Mucosa of descending colon (tissue), 3 donors: ENCODE results near the gene GNB1L. TPM values are rescaled to one million over a fixed set of nuclear protein-coding genes. Genes with fewer than 3 reads are reported as not detected.
A peak's percentile ranks its signal among the peaks of the same experiment; 100 is the strongest.

Experiments used
- ATAC-seq: fragments of 200-7000 bp; cut with Tn5 transposase; one replicate; pipeline ENCODE4 v1.9.1; 2020; ENCODE audit warnings: mild to moderate bottlenecking, moderate library complexity
- DNase-seq, 3 donors: peaks; one replicate each; pipeline ENCODE4 v3.0.0-alpha.2; 2020
- H3K36me3 ChIP-seq: fragments of 200-600 bp; one replicate; pipeline ENCODE4 v1.8.0; 2021; ENCODE audit warnings: low read depth, mild to moderate bottlenecking
- H3K4me1 ChIP-seq: fragments of 200-600 bp; one replicate; pipeline ENCODE4 v1.8.0; 2021; ENCODE audit warnings: low read depth, mild to moderate bottlenecking
- H3K4me3 ChIP-seq: fragments of 200-600 bp; one replicate; pipeline ENCODE4 v1.8.0; 2021; ENCODE audit warnings: mild to moderate bottlenecking
- H3K9me3 ChIP-seq: fragments of 200-600 bp; one replicate; pipeline ENCODE4 v1.8.0; 2021; ENCODE audit warnings: mild to moderate bottlenecking
- intact Hi-C, 2 donors: fragments of 100-400 bp; cut with DNase I in 1 of 2; cut with micrococcal nuclease in 1 of 2; formaldehyde crosslinking; loops; one replicate each; pipeline versions ENCODE4 v1.11.0 to v1.11.1; 2022; cut with DNase I, micrococcal nuclease
- total RNA-seq, 3 donors: library from RNA; stranded (reverse); fragmentation: NEBNext Ultra II Directional in 2 of 3; extraction: Animal tissue kit (Norgen Biotek cat#: 25700) in 2 of 3; gene quantifications; one replicate each; pipeline versions ENCODE4 v1.2.1 to v1.2.4, GENCODE V29; 2021 to 2023
- TF ChIP-seq, protein P1 (sequence below): fragments of 200-600 bp; IDR thresholded peaks from one replicate; pipeline ENCODE4 v1.8.0; 2022; ENCODE audit warnings: antibody characterized with exemption, mild to moderate bottlenecking
- donor health status: DM: no; HTN: no; CAD: no; lungs with moderate emphysema.
- donor health status: DM: no; HTN: no; CAD: no.
- donor health status: DM: no; HTN: yes; CAD: no.

GNB1L gene
- total RNA-seq, 3 donors from 2014 or later = 2.7 to 4.7 (median 3.4) TPM

DNA sequence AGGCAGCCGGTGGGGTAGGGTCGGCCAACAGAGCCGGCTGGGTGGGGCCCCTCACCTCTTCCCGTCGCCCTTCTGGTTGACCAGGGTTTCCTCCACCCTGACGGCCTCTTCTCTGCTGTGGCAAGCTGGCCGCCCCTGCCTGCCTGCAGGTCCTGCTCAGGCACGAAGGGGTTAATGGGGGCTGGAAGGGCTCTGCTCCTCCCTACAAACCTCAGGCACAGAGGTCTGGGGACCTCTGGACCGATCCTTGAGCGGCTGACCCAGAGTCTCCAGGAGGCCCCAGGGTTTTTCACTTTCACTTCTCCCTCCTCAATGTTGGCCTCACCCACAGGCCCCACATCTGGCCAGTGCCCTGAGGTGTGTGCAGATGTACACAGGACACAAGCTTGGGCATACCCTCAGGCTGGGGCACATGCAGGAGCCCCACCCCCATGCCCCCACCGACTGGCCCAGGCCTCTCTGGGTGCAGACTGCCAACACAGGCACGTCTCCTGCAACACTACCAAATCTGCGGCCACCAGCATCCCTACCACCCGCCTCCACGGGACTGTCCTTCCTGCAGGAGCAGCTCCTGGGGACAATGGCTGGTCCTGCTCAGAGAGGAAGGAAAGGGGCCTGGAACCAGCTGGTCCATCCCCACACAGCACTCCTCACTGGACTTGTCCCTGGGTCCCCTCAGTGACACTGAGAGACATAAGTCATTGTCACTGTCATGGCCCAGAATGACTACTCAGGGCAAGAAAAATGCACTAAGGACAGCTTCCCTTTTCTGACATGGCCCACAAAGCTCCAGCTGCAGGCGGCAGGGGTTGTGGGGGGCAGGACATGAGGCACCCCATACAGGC, 97.3 kb downstream of the GNB1L start:
- Histone ChIP-seq H3K4me3 (no peak overlapping the region), H3K9me3 (no peaks in the 10 kb centered on the region), H3K36me3 (no peaks in the 10 kb centered on the region), H3K4me1 (peaks cover 7% of the 10 kb centered on the region)
- intact Hi-C loops = no loop called here
- peak; percentile 45 for ATAC-seq
- DNase-seq = peak in 1 of 3 donors; percentile 14
- TF ChIP-seq, protein P1, sequence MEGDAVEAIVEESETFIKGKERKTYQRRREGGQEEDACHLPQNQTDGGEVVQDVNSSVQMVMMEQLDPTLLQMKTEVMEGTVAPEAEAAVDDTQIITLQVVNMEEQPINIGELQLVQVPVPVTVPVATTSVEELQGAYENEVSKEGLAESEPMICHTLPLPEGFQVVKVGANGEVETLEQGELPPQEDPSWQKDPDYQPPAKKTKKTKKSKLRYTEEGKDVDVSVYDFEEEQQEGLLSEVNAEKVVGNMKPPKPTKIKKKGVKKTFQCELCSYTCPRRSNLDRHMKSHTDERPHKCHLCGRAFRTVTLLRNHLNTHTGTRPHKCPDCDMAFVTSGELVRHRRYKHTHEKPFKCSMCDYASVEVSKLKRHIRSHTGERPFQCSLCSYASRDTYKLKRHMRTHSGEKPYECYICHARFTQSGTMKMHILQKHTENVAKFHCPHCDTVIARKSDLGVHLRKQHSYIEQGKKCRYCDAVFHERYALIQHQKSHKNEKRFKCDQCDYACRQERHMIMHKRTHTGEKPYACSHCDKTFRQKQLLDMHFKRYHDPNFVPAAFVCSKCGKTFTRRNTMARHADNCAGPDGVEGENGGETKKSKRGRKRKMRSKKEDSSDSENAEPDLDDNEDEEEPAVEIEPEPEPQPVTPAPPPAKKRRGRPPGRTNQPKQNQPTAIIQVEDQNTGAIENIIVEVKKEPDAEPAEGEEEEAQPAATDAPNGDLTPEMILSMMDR = no peak

DNA sequence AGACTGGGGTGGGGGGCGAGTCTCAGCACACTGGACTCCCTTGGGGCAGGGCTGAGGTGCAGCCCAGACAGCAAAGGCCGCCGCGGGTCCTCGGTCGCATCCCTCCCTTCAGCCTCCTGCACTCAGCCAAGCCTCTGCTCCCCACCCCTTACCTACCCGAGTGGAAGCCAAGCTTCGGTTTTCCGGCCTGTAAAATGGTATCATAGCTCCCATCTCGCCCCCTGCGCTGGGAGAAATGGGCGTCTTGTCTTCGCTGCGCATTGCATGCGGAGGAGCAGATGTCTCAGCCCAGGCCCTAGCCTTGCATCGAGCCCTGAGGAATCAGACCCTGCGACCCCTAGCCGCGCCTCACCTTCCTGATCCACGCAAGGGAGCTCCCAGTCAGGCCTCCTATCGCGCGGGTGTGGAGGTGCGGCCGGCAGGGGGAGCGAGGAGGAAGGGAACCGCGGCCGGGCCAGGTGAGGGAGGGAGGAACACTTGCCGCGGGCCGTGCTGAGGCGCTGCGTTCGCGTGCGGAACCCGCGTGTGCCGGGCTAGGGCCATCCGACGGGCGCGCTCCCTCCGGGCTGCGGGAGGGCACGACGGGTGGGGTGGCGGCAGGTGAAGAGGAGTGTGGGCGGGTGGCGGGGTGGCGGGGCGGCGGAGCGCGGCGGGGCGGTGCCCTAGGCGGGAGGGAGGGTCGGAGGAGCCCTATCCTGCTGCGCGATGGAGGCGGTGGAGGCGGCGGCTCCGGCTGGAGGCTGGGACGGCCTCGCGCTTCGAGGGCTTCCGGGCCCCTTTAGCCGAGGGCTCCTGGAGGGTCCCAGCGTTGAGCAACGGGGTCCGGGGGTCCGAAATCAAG, 98.2 kb downstream of the GNB1L start:
- intact Hi-C loops = no loop called here
- DNase-seq = peak in 2 of 3 donors; percentile 62 to 78
- Histone ChIP-seq H3K9me3 (no peaks in the 10 kb centered on the region), H3K4me1 (peaks cover 7% of the 10 kb centered on the region), H3K36me3 (no peaks in the 10 kb centered on the region), H3K4me3 (no peak overlapping the region)
- peak; percentile 80 for ATAC-seq
- TF ChIP-seq, protein P1 = peak; percentile 16

DNA sequence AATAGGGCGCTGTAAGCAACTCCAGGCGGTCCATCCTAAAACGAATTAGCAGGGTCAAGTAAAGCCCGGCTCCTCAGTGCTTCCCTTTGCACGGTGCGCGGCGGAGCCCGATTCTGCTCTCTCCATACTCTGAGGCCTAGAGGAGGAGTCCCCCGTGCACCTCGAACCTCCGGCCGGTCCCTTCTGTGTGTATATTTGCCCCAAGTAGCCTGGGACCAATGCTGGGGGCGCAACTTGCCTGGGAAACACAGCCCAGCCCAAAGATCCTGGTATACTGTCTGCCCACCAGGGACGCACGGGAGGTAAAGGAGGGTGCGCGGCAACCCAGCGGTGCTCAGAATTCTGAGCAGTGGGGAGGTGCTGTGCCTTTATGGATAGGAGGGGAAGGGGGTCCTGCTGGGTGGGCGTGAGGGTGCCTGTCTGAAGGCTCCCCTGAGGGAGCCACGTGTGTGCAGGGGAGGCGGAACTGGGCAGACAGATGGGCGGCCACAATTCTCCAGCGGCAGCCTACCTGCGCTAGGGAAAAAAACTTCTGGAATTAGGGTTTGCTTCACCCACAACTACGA, 98.9 kb downstream of the GNB1L start:
- Histone ChIP-seq H3K4me1 (peaks cover 7% of the 10 kb centered on the region), H3K4me3 (no peak overlapping the region), H3K36me3 (no peaks in the 10 kb centered on the region), H3K9me3 (no peaks in the 10 kb centered on the region)
- ATAC-seq (no peak), DNase-seq (no peak)
- TF ChIP-seq, protein P1 = no peak
- intact Hi-C loops = no loop called here

DNA sequence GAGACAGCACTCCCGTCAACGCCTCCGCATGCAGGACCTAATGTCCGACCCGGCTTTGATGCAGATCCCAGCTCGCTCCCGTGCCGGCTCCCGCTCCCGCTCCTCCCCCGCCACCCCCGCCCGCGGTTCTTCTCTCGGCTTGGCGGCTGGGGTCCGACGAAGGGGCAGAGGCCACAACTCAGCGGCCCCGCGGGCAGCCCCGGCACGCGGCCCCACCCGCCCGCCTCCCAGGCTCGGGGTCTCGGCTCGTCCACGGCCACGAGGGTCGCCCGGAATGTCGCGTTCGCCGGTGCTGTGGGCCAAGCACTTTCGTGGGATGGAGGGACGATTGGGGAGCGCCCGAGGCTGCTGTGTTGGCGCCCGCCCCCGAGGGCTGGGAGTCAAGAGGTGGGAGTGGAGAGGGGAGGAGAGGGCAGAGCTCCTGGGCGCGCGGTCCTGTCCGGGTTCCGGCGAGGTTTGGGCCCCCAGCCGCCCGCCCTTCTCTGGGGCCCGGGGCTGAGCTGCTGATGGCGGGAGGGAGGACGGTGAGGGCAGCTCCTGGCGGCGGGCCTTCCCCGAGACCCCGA, 99.4 kb downstream of the GNB1L start:
- TF ChIP-seq, protein P1 = no peak
- DNase-seq (no peak), ATAC-seq (no peak)
- H3K9me3 ChIP-seq = no peaks in the 10 kb centered on the region
- H3K4me1 ChIP-seq = peaks cover 7% of the 10 kb centered on the region
- intact Hi-C loops = no loop called here
- H3K36me3 ChIP-seq = no peaks in the 10 kb centered on the region
- H3K4me3 ChIP-seq = no peak overlapping the region

DNA sequence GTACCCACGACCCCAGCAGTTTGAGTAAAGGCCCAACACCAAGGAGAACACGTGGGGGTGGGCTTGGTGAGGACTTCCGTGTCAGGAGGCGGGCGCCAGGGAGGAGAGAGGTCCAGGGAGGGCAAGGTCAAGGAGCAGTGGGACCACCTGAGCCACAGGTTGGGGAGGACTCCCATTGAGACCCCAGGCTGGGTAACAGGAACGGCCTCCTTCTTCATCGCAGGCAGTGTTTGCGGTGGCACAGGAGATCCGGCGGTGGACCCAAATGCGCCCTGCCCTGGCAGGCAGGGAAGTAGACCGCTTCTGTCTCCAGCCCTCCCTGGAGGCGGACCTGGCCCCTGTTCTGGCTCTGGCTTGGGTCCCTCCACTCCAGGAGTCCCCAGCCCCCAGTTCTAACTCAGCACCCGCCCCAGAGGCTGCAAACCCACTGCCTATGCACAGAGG, 100.0 kb downstream of the GNB1L start:
- H3K9me3 ChIP-seq = no peaks in the 10 kb centered on the region
- H3K36me3 ChIP-seq = no peaks in the 10 kb centered on the region
- intact Hi-C loops = no loop called here
- H3K4me3 ChIP-seq = no peak overlapping the region
- ATAC-seq (no peak), DNase-seq (no peak)
- TF ChIP-seq, protein P1 = no peak
- peaks cover 7% of the 10 kb centered on the region for H3K4me1 ChIP-seq
